ENCODE data around the gene MKNK2.
A peak's percentile ranks its signal among the peaks of the same experiment; 100 is the strongest.

DNA sequence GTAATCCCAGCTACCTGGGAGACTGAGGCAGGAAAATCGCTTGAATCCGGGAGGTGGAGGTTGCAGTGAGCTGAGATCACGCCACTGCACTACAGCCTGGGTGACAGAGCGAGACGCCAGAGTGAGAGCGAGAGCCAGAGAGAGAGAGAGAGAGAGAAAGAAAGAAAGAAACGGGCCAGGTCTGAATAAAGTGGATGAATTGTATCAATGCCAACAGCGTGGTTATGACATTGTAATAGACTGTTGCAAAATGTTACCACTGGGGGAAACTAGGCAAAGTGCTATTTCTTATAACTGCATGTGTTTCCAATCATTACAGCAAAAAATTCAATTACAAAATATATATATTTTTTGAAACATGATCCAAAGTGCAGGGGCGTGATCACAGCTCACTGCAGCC lies 23.7 kb downstream of the MKNK2 start:
- peak; percentile 8 to 42 (median 14) for TF ChIP-seq CTCF (IDR thresholded peaks at IDR 0.05)
- TF ChIP-seq POLR2AphosphoS5 (IDR thresholded peaks at IDR 0.05): peak in 1 of 3 donors; percentile 16

Measured in breast epithelium (tissue), 3 donors.